HL-60 (cell line): Measurements from ENCODE around the gene LRP5.

Source experiments
- DNase-seq, 2 experiments: peaks; one replicate each; pipeline ENCODE4 v3.0.0-alpha.2; 2010 to 2020; ENCODE audit warnings: low read depth in 1 of 2, low spot score in 1 of 2
- H3K27ac ChIP-seq: fragments of 250-450 bp; sonication (Bioruptor Pico); replicated peaks from 2 replicates; pipeline ENCODE4 v1.5.1; 2020; ENCODE audit warnings: mild to moderate bottlenecking, moderate library complexity
- H3K27me3 ChIP-seq: fragments of 250-450 bp; sonication (Bioruptor Pico); 2 replicates; pipeline ENCODE4 v1.5.1; 2021; ENCODE audit warnings: mild to moderate bottlenecking, moderate library complexity; ENCODE audit not compliant: insufficient read depth, poor library complexity, severe bottlenecking
- H3K4me3 ChIP-seq: replicated peaks from 2 replicates; pipeline ENCODE4 v1.5.1; 2011; ENCODE audit warnings: mild to moderate bottlenecking, control low read depth, low read length; ENCODE audit not compliant: insufficient read depth
- GABPA ChIP-seq: IDR thresholded peaks from 2 replicates; pipeline ENCODE4 v1.6.1; 2012; ENCODE audit warnings: low read depth
- POLR2AphosphoS5 ChIP-seq: IDR thresholded peaks from 2 replicates; pipeline ENCODE4 v1.6.1; 2012; ENCODE audit warnings: low read depth
- SPI1 ChIP-seq: IDR thresholded peaks from 2 replicates; pipeline ENCODE4 v1.6.1; 2012; ENCODE audit warnings: low read depth, mild to moderate bottlenecking, borderline replicate concordance
- TF ChIP-seq, protein P1 (sequence below): IDR thresholded peaks from 2 replicates; pipeline ENCODE4 v1.6.1; 2012; ENCODE audit warnings: low read depth; ENCODE audit not compliant: insufficient replicate concordance
- TF ChIP-seq, protein P2 (sequence below): IDR thresholded peaks from one replicate; pipeline ENCODE4 v1.5.1; 2011; ENCODE audit warnings: low read length, control low read depth, inconsistent platforms; ENCODE audit not compliant: insufficient read depth

Gene LRP5

DNA sequence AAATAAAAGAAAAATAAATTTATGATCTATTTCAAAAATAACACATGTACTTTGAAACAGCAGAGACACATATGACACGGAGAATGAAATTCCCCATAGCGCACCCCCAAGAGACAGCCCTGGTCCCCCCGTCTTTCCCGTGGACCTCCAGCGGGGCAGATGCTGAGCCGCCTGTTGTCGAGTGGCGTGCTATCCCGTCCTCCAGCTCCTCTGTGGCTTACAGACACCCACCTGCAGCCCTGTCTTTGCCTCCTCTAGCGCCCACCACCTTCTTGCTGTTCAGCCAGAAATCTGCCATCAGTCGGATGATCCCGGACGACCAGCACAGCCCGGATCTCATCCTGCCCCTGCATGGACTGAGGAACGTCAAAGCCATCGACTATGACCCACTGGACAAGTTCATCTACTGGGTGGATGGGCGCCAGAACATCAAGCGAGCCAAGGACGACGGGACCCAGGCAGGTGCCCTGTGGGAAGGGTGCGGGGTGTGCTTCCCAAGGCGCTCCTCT lies 103.7 kb downstream of the LRP5 start:
- Histone ChIP-seq H3K4me3 (no peak overlapping the region), H3K27ac (no peak overlapping the region), H3K27me3 (no peaks in the 10 kb centered on the region)
- TF ChIP-seq, protein P1, sequence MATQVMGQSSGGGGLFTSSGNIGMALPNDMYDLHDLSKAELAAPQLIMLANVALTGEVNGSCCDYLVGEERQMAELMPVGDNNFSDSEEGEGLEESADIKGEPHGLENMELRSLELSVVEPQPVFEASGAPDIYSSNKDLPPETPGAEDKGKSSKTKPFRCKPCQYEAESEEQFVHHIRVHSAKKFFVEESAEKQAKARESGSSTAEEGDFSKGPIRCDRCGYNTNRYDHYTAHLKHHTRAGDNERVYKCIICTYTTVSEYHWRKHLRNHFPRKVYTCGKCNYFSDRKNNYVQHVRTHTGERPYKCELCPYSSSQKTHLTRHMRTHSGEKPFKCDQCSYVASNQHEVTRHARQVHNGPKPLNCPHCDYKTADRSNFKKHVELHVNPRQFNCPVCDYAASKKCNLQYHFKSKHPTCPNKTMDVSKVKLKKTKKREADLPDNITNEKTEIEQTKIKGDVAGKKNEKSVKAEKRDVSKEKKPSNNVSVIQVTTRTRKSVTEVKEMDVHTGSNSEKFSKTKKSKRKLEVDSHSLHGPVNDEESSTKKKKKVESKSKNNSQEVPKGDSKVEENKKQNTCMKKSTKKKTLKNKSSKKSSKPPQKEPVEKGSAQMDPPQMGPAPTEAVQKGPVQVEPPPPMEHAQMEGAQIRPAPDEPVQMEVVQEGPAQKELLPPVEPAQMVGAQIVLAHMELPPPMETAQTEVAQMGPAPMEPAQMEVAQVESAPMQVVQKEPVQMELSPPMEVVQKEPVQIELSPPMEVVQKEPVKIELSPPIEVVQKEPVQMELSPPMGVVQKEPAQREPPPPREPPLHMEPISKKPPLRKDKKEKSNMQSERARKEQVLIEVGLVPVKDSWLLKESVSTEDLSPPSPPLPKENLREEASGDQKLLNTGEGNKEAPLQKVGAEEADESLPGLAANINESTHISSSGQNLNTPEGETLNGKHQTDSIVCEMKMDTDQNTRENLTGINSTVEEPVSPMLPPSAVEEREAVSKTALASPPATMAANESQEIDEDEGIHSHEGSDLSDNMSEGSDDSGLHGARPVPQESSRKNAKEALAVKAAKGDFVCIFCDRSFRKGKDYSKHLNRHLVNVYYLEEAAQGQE, result no peak
- TF ChIP-seq GABPA (no peak), SPI1 (no peak)
- DNase-seq, result no peak

DNA sequence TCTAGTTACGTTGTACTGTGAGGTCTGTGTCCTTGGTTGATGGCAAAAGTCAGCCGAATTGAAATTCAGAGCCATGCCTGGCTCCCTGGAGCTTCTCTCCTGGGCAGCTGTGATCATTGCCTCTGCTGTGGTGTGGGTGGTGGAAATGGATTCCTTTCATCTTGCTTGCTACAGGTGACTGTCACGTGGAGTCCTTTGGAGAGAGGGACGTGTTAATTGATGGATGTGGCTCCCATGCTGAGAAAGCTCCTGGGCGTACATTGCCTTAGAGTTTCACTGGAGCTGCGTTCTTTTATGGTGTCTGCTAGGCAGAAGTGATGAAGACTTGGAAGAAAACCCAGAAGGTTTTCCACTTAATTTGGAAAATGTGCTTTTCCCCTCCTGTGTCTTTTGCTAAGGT lies 106.3 kb downstream of the LRP5 start:
- no peak overlapping the region for H3K4me3 ChIP-seq
- no peaks in the 10 kb centered on the region for H3K27me3 ChIP-seq
- no peak overlapping the region for H3K27ac ChIP-seq
- DNase-seq, result no peak
- no peak for TF ChIP-seq POLR2AphosphoS5

DNA sequence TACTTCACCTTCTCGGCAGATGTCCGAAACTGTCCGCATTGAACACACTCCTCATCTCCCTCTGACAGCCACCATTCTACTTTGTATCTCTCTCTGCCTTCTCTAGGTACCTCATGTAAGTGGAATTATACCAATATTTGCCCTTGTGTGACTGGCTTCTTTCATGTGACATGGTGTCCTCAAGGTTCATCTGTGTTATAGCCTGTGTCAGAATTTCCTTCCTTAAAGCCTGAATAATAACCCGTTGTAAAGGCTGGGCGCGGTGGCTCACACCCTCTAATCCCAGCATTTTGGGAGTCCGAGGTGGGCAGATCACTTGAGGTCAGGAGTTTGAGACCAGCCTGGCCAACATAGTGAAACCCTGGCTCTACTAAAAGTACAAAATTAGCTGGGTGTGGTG lies 107.8 kb downstream of the LRP5 start:
- Histone ChIP-seq H3K4me3 (no peak overlapping the region), H3K27me3 (no peaks in the 10 kb centered on the region), H3K27ac (no peak overlapping the region)
- DNase-seq, result no peak
- TF ChIP-seq, protein P1, result no peak
- TF ChIP-seq SPI1 (no peak), POLR2AphosphoS5 (no peak), GABPA (no peak)
- TF ChIP-seq, protein P2, sequence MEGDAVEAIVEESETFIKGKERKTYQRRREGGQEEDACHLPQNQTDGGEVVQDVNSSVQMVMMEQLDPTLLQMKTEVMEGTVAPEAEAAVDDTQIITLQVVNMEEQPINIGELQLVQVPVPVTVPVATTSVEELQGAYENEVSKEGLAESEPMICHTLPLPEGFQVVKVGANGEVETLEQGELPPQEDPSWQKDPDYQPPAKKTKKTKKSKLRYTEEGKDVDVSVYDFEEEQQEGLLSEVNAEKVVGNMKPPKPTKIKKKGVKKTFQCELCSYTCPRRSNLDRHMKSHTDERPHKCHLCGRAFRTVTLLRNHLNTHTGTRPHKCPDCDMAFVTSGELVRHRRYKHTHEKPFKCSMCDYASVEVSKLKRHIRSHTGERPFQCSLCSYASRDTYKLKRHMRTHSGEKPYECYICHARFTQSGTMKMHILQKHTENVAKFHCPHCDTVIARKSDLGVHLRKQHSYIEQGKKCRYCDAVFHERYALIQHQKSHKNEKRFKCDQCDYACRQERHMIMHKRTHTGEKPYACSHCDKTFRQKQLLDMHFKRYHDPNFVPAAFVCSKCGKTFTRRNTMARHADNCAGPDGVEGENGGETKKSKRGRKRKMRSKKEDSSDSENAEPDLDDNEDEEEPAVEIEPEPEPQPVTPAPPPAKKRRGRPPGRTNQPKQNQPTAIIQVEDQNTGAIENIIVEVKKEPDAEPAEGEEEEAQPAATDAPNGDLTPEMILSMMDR, result no peak

DNA sequence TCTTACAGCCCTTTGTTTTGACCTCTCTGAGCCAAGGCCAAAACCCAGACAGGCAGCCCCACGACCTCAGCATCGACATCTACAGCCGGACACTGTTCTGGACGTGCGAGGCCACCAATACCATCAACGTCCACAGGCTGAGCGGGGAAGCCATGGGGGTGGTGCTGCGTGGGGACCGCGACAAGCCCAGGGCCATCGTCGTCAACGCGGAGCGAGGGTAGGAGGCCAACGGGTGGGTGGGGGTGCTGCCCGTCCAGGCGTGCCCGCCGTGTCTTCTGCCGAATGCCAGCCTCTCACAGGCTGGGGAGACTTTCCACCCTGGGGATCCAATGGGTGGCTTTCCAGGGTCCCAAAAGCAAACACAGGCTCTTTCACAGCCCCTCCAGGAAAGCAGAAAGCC lies 111.1 kb downstream of the LRP5 start:
- DNase-seq, result no peak
- no peak for TF ChIP-seq GABPA
- no peak for TF ChIP-seq POLR2AphosphoS5
- TF ChIP-seq, protein P2, result no peak
- TF ChIP-seq SPI1, result no peak
- TF ChIP-seq, protein P1, result no peak
- H3K27me3 ChIP-seq, result no peaks in the 10 kb centered on the region
- H3K4me3 ChIP-seq, result no peak overlapping the region
- H3K27ac ChIP-seq, result no peak overlapping the region
